Skeletal muscle satellite cell (primary cell): ENCODE measurements around the gene CLDN11.

Source experiments
- H3K27me3 ChIP-seq: 2 replicates; pipeline ENCODE4 v1.7.0; 2013; ENCODE audit warnings: low read length; ENCODE audit not compliant: control insufficient read depth, insufficient read depth
- H3K36me3 ChIP-seq: 2 replicates; pipeline ENCODE4 v1.7.0; 2013; ENCODE audit warnings: mild to moderate bottlenecking, control low read depth, low read length; ENCODE audit not compliant: insufficient read depth
- H3K4me1 ChIP-seq: 2 replicates; pipeline ENCODE4 v1.7.0; 2013; ENCODE audit warnings: low read length; ENCODE audit not compliant: control insufficient read depth, insufficient read depth
- H3K4me2 ChIP-seq: 2 replicates; pipeline ENCODE4 v1.7.0; 2013; ENCODE audit warnings: mild to moderate bottlenecking, low read length
- H3K4me3 ChIP-seq: 2 replicates; pipeline ENCODE4 v1.7.0; 2013; ENCODE audit warnings: low read length
- H3K9ac ChIP-seq: 2 replicates; pipeline ENCODE4 v1.7.0; 2013; ENCODE audit warnings: mild to moderate bottlenecking, low read depth, low read length, moderate library complexity
- H3K9me3 ChIP-seq: replicated peaks from 2 replicates; pipeline ENCODE4 v1.7.0; 2013; ENCODE audit warnings: mild to moderate bottlenecking, control low read depth, low read length

The CLDN11 gene

DNA sequence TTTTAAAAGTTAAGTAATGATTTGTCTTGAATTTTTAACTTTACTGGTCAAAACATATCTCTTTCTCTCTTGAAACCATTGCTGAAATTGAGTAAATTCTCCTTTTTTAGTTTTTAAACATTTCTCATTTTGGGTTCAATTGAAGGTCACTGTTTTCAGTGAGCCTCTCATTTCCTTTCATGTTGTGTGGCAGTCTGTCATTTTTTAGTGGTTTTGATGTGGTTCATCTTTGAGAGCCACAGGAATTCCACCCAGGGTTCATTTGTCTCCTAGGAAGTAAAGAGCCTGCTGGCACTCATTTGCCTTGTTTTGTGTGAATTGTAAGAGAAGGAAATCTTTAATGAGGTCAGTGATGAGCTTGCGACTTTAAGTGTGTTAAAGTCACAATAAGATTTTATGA, 10.4 kb downstream of the CLDN11 start:
- Histone ChIP-seq H3K36me3 (peaks cover 5% of the 10 kb centered on the region), H3K27me3 (no peaks in the 10 kb centered on the region), H3K4me2 (peak overlapping the region; percentile 3), H3K9ac (no peak overlapping the region), H3K4me3 (no peak overlapping the region), H3K4me1 (peaks cover 10% of the 10 kb centered on the region), H3K9me3 (no peaks in the 10 kb centered on the region)

DNA sequence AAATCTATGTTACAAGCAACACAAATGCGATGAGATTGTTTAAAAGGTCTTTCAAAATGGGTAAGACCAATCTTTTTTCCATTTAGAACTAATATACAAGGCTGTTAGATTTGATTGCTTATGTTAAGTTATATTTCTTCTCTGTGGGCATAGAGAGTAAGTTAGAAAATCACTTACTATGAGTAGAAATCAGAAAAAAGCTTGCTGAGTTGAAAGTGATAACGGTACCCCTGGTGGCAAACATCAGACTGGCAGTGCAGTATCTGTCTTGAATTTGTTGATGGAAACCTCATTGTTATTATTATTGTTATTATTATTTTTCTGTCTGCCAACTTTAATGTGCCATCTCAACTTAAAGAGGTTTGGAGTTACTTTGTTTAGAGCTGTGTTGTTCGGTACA, 12.4 kb downstream of the CLDN11 start:
- Histone ChIP-seq H3K36me3 (peaks cover 12% of the 10 kb centered on the region), H3K4me1 (peaks cover 10% of the 10 kb centered on the region), H3K9ac (no peak overlapping the region), H3K4me2 (no peak overlapping the region), H3K4me3 (no peak overlapping the region), H3K27me3 (no peaks in the 10 kb centered on the region), H3K9me3 (no peaks in the 10 kb centered on the region)

- Histone ChIP-seq H3K4me1 (peaks cover 10% of the 10 kb centered on the region), H3K4me3 (no peak overlapping the region), H3K27me3 (no peaks in the 10 kb centered on the region), H3K9ac (no peak overlapping the region), H3K36me3 (peaks cover 12% of the 10 kb centered on the region), H3K9me3 (no peaks in the 10 kb centered on the region), H3K4me2 (no peak overlapping the region)
These were observed 13.7 kb downstream of the CLDN11 start for GRCh38 chr3:170432416-170432815.

- no peak overlapping the region for H3K9ac ChIP-seq
- H3K27me3 ChIP-seq, result no peaks in the 10 kb centered on the region
- no peaks in the 10 kb centered on the region for H3K4me1 ChIP-seq
- no peaks in the 10 kb centered on the region for H3K9me3 ChIP-seq
- peaks cover 12% of the 10 kb centered on the region for H3K36me3 ChIP-seq
- H3K4me2 ChIP-seq, result no peak overlapping the region
- H3K4me3 ChIP-seq, result no peak overlapping the region
These were observed 18.0 kb downstream of the CLDN11 start for GRCh38 chr3:170436697-170437096.

GRCh38 chr3:170437176-170437575, 18.5 kb downstream of the CLDN11 start:
- peaks cover 12% of the 10 kb centered on the region for H3K36me3 ChIP-seq
- H3K9me3 ChIP-seq, result no peaks in the 10 kb centered on the region
- H3K4me2 ChIP-seq, result no peak overlapping the region
- H3K4me1 ChIP-seq, result no peaks in the 10 kb centered on the region
- H3K27me3 ChIP-seq, result no peaks in the 10 kb centered on the region
- H3K9ac ChIP-seq, result no peak overlapping the region
- no peak overlapping the region for H3K4me3 ChIP-seq

- Histone ChIP-seq H3K4me2 (no peak overlapping the region), H3K27me3 (no peaks in the 10 kb centered on the region), H3K4me3 (no peak overlapping the region), H3K36me3 (peaks cover 7% of the 10 kb centered on the region), H3K4me1 (no peaks in the 10 kb centered on the region), H3K9ac (no peak overlapping the region), H3K9me3 (no peaks in the 10 kb centered on the region)
These were observed 19.2 kb downstream of the CLDN11 start for GRCh38 chr3:170437696-170438407.

GRCh38 chr3:170438836-170439235, 20.2 kb downstream of the CLDN11 start:
- H3K4me1 ChIP-seq, result no peaks in the 10 kb centered on the region
- no peak overlapping the region for H3K4me2 ChIP-seq
- H3K9ac ChIP-seq, result no peak overlapping the region
- H3K36me3 ChIP-seq, result peaks cover 7% of the 10 kb centered on the region
- H3K9me3 ChIP-seq, result no peaks in the 10 kb centered on the region
- no peak overlapping the region for H3K4me3 ChIP-seq
- no peaks in the 10 kb centered on the region for H3K27me3 ChIP-seq

- peaks cover 4% of the 10 kb centered on the region for H3K36me3 ChIP-seq
- H3K4me1 ChIP-seq, result no peaks in the 10 kb centered on the region
- H3K4me3 ChIP-seq, result no peak overlapping the region
- no peaks in the 10 kb centered on the region for H3K27me3 ChIP-seq
- no peak overlapping the region for H3K9ac ChIP-seq
- H3K4me2 ChIP-seq, result no peak overlapping the region
- H3K9me3 ChIP-seq, result no peaks in the 10 kb centered on the region
These were observed 21.7 kb downstream of the CLDN11 start for GRCh38 chr3:170440344-170440743.

DNA sequence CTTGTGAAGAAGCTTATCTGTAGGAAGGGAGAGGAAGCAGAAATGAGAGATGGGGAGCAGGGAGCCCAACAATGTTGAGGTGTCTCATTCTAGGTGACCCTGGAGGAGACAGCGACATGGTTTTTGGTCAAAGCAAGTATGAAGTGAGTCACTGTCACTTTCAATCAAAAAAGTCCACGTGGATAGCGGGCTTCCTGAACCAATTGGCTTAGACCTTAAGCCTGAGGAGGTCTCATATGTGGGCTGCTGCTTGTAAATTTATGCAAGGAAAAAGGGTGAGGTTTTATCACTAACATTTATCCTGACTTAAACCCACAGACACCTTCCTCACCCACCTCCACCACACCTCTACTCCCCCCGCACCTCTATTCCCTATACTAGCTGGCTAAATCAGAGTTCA, 22.7 kb downstream of the CLDN11 start:
- H3K4me3 ChIP-seq, result no peak overlapping the region
- no peaks in the 10 kb centered on the region for H3K36me3 ChIP-seq
- no peaks in the 10 kb centered on the region for H3K4me1 ChIP-seq
- no peak overlapping the region for H3K4me2 ChIP-seq
- no peak overlapping the region for H3K9ac ChIP-seq
- no peaks in the 10 kb centered on the region for H3K9me3 ChIP-seq
- no peaks in the 10 kb centered on the region for H3K27me3 ChIP-seq

DNA sequence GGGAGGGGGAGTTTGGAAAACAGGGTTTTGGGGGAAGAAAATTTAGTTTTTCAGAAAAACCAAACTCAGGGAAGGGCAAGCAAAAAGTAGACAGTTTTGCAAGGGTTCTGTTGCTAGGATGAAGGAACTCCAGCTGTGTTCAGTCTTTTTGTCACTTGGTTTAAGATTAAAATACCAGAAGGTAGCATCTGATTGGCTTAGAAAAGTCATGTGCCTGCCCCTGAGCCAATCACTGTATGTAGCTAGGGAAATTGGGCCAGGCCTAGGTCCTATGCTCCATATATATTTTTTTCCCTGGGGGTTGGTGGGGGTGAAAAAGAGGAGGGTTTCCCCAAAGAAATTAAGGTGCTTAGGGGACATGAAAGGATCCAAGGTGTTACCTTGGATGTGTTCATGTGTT, 24.3 kb downstream of the CLDN11 start:
- Histone ChIP-seq H3K9me3 (no peaks in the 10 kb centered on the region), H3K36me3 (no peaks in the 10 kb centered on the region), H3K4me3 (no peak overlapping the region), H3K4me1 (no peaks in the 10 kb centered on the region), H3K4me2 (no peak overlapping the region), H3K27me3 (no peaks in the 10 kb centered on the region), H3K9ac (no peak overlapping the region)

- no peak overlapping the region for H3K9ac ChIP-seq
- no peak overlapping the region for H3K4me3 ChIP-seq
- no peaks in the 10 kb centered on the region for H3K36me3 ChIP-seq
- H3K9me3 ChIP-seq, result no peaks in the 10 kb centered on the region
- H3K27me3 ChIP-seq, result no peaks in the 10 kb centered on the region
- H3K4me2 ChIP-seq, result no peak overlapping the region
- no peaks in the 10 kb centered on the region for H3K4me1 ChIP-seq
These were observed 24.8 kb downstream of the CLDN11 start for GRCh38 chr3:170443457-170443856.

GRCh38 chr3:170448584-170448983, 29.9 kb downstream of the CLDN11 start:
- H3K4me3 ChIP-seq, result no peak overlapping the region
- no peaks in the 10 kb centered on the region for H3K36me3 ChIP-seq
- no peaks in the 10 kb centered on the region for H3K9me3 ChIP-seq
- H3K9ac ChIP-seq, result no peak overlapping the region
- H3K4me2 ChIP-seq, result no peak overlapping the region
- no peaks in the 10 kb centered on the region for H3K4me1 ChIP-seq
- no peaks in the 10 kb centered on the region for H3K27me3 ChIP-seq
